IMR-90 (cell line): ENCODE measurements around the gene ERICH2. TPM values are rescaled to one million over a fixed set of nuclear protein-coding genes. Genes with fewer than 3 reads are reported as not detected.

Source experiments
- ATAC-seq: fragments of 200-7000 bp; cut with Tn5 transposase; 2 replicates; pipeline ENCODE4 v1.9.1; 2020; ENCODE audit warnings: low read depth, mild to moderate bottlenecking, moderate library complexity
- BruUV-seq: library from RNA; stranded (reverse); fragments of 400-500 nt; replicated peaks from 2 replicates; lab custom pipeline; 2021; lab: Mats Ljungman, UMichigan
- CTCF ChIA-PET: fragments of 300-600 bp; formaldehyde crosslinking; extraction: SDS; loops from one replicate; lab custom pipeline; 2021; ENCODE audit warnings: antibody characterized with exemption; lab: Yijun Ruan, JAX
- POLR2A ChIA-PET: fragments of 300-600 bp; sonication (Branson Sonifier 250); formaldehyde crosslinking; loops from one replicate; lab custom pipeline; 2022; ENCODE audit warnings: antibody characterized with exemption; ENCODE audit not compliant: unreplicated experiment; lab: Charles Lee
- DNase-seq: peaks from one replicate; pipeline ENCODE4 v3.0.0; 2013
- H2AFZ ChIP-seq: replicated peaks from 2 replicates; pipeline ENCODE3; 2013; ENCODE audit warnings: low read length, mild to moderate bottlenecking; ENCODE audit not compliant: poor library complexity
- H2AK5ac ChIP-seq: 2 replicates; pipeline ENCODE4 v1.6.1; 2013; ENCODE audit warnings: low read depth, low read length, inconsistent platforms
- H2AK9ac ChIP-seq: replicated peaks from 2 replicates; pipeline ENCODE3; 2013; ENCODE audit warnings: mild to moderate bottlenecking, low read depth, low read length, moderate library complexity; ENCODE audit not compliant: poor library complexity
- H2BK120ac ChIP-seq: 2 replicates; pipeline ENCODE4 v1.6.1; 2013; ENCODE audit warnings: low read depth, low read length, inconsistent platforms
- H2BK15ac ChIP-seq: 3 replicates; pipeline ENCODE4 v1.6.1; 2013; ENCODE audit warnings: low read depth, low read length, inconsistent platforms
- H2BK20ac ChIP-seq: 2 replicates; pipeline ENCODE4 v1.6.1; 2013; ENCODE audit warnings: low read depth, mild to moderate bottlenecking, inconsistent platforms, low read length, moderate library complexity
- H2BK5ac ChIP-seq: 2 replicates; pipeline ENCODE4 v1.6.1; 2013; ENCODE audit warnings: mild to moderate bottlenecking, low read depth, low read length, inconsistent platforms; ENCODE audit not compliant: poor library complexity, severe bottlenecking
- H3K14ac ChIP-seq: replicated peaks from 2 replicates; pipeline ENCODE4 v1.6.1; 2013; ENCODE audit warnings: low read depth, low read length, inconsistent platforms
- H3K18ac ChIP-seq: 2 replicates; pipeline ENCODE4 v1.6.1; 2013; ENCODE audit warnings: low read depth, low read length, control low read depth
- H3K23ac ChIP-seq: 2 replicates; pipeline ENCODE4 v1.6.1; 2013; ENCODE audit warnings: low read depth, low read length, inconsistent platforms
- H3K27ac ChIP-seq: 2 replicates; pipeline ENCODE4 v1.5.1; 2013; ENCODE audit warnings: mild to moderate bottlenecking, control low read depth, low read length; ENCODE audit not compliant: insufficient read depth
- H3K27me3 ChIP-seq: 2 replicates; pipeline ENCODE4 v1.6.1; 2013; ENCODE audit warnings: low read length; ENCODE audit not compliant: control insufficient read depth, insufficient read depth
- H3K36me3 ChIP-seq: 2 replicates; pipeline ENCODE4 v1.6.1; 2013; ENCODE audit warnings: low read length, mixed read lengths; ENCODE audit not compliant: control insufficient read depth, insufficient read depth
- H3K4ac ChIP-seq: 2 replicates; pipeline ENCODE4 v1.6.1; 2013; ENCODE audit warnings: low read depth, low read length, inconsistent platforms
- H3K4me1 ChIP-seq: 2 replicates; pipeline ENCODE4 v1.6.1; 2013; ENCODE audit warnings: low read length, mixed read lengths; ENCODE audit not compliant: control insufficient read depth, insufficient read depth
- H3K4me2 ChIP-seq: 2 replicates; pipeline ENCODE4 v1.6.1; 2013; ENCODE audit warnings: low read depth, mild to moderate bottlenecking, control low read depth, low read length, moderate library complexity
- H3K4me3 ChIP-seq: 2 replicates; pipeline ENCODE4 v1.5.1; 2013; ENCODE audit warnings: low read depth, mild to moderate bottlenecking, control low read depth, low read length, moderate library complexity; ENCODE audit not compliant: insufficient read depth
- H3K56ac ChIP-seq: 2 replicates; pipeline ENCODE4 v1.6.1; 2013; ENCODE audit warnings: low read length, inconsistent platforms; ENCODE audit not compliant: insufficient read depth; ENCODE audit errors: extremely low read depth
- H3K79me1 ChIP-seq, 2 experiments: 2 replicates each; pipeline ENCODE4 v1.6.1; 2013; ENCODE audit warnings: low read length in 2 of 2, inconsistent platforms in 1 of 2, low read depth in 1 of 2
- H3K9ac ChIP-seq: 2 replicates; pipeline ENCODE4 v1.6.1; 2013; ENCODE audit warnings: low read depth, low read length, control low read depth
- H3K9me1 ChIP-seq: 2 replicates; pipeline ENCODE4 v1.6.1; 2013; ENCODE audit warnings: low read length, inconsistent platforms; ENCODE audit not compliant: insufficient read depth
- H3K9me3 ChIP-seq: 2 replicates; pipeline ENCODE4 v1.6.1; 2013; ENCODE audit warnings: low read length; ENCODE audit not compliant: control insufficient read depth, insufficient read depth
- H4K20me1 ChIP-seq: 2 replicates; pipeline ENCODE4 v1.6.1; 2013; ENCODE audit warnings: low read length, inconsistent platforms; ENCODE audit not compliant: insufficient read depth
- H4K5ac ChIP-seq: 2 replicates; pipeline ENCODE4 v1.6.1; 2013; ENCODE audit warnings: mild to moderate bottlenecking, low read depth, low read length, control low read depth
- H4K8ac ChIP-seq, 2 experiments: 2 replicates each; pipeline ENCODE4 v1.6.1; 2013; ENCODE audit warnings: low read depth in 2 of 2, low read length in 2 of 2, control low read depth in 1 of 2, inconsistent platforms in 1 of 2
- H4K91ac ChIP-seq: 2 replicates; pipeline ENCODE4 v1.6.1; 2013; ENCODE audit warnings: low read depth, low read length, inconsistent platforms; ENCODE audit not compliant: insufficient read depth
- BHLHE40 ChIP-seq: fragments of 150-350 bp; IDR thresholded peaks from 2 replicates; pipeline ENCODE4 v1.6.1; 2016; ENCODE audit warnings: mild to moderate bottlenecking, low read depth, low read length
- CEBPB ChIP-seq: IDR thresholded peaks from 2 replicates; pipeline ENCODE4 v1.6.1; 2012; ENCODE audit warnings: low read depth, low read length, improper control_type of control experiment
- CHD1 ChIP-seq: IDR thresholded peaks from 2 replicates; pipeline ENCODE4 v1.6.1; 2012; ENCODE audit warnings: low read depth, low read length, improper control_type of control experiment
- FOS ChIP-seq: fragments of 150-350 bp; IDR thresholded peaks from 2 replicates; pipeline ENCODE4 v1.6.1; 2016; ENCODE audit warnings: low read depth, low read length
- MAFK ChIP-seq: IDR thresholded peaks from 2 replicates; pipeline ENCODE4 v1.6.1; 2012; ENCODE audit warnings: low read depth, low read length, improper control_type of control experiment
- MAZ ChIP-seq: IDR thresholded peaks from 2 replicates; pipeline ENCODE4 v1.6.1; 2012; ENCODE audit warnings: low read depth, mild to moderate bottlenecking, low read length, improper control_type of control experiment, moderate library complexity, borderline replicate concordance
- NFE2L2 ChIP-seq: fragments of 150-350 bp; IDR thresholded peaks from 2 replicates; pipeline ENCODE4 v1.6.1; 2016; ENCODE audit warnings: low read depth, mild to moderate bottlenecking, low read length
- POLR2A ChIP-seq: IDR thresholded peaks from 2 replicates; pipeline ENCODE4 v1.6.1; 2012; ENCODE audit warnings: mild to moderate bottlenecking, low read depth, low read length
- RAD21 ChIP-seq: IDR thresholded peaks from 2 replicates; pipeline ENCODE4 v1.6.1; 2012; ENCODE audit warnings: low read length, improper control_type of control experiment
- RCOR1 ChIP-seq: IDR thresholded peaks from 2 replicates; pipeline ENCODE4 v1.6.1; 2012; ENCODE audit warnings: mild to moderate bottlenecking, low read length, improper control_type of control experiment; ENCODE audit not compliant: insufficient replicate concordance
- RFX5 ChIP-seq: IDR thresholded peaks from 2 replicates; pipeline ENCODE4 v1.8.0; 2012; ENCODE audit warnings: low read depth, mild to moderate bottlenecking, low read length, moderate library complexity
- SMC3 ChIP-seq: fragments of 150-350 bp; IDR thresholded peaks from 2 replicates; pipeline ENCODE4 v1.6.1; 2016; ENCODE audit warnings: low read depth, mild to moderate bottlenecking, antibody characterized with exemption, low read length, moderate library complexity
- WGBS, 2 experiments: methylation state at CpG; one replicate each; pipeline versions ENCODE4 v1.1.5 to v1.1.7; 2013; ENCODE audit warnings: missing lambda C conversion rate in 2 of 2; ENCODE audit not compliant: insufficient read length in 1 of 2; ENCODE audit errors: extremely low coverage in 2 of 2; 5-methylcytosine and 5-hydroxymethylcytosine counted together
- dilution Hi-C: fragments of 300-500 bp; cut with HindIII; formaldehyde crosslinking; loops from one replicate; pipeline ENCODE4 v1.14.3; 2018; ENCODE audit warnings: low sequenced_read_pairs; ENCODE audit not compliant: unreplicated experiment
- in situ Hi-C: fragments of 300-500 bp; cut with MboI; formaldehyde crosslinking; loops from 3 replicates; pipeline ENCODE4 v1.14.3; 2019; ENCODE audit warnings: low sequenced_read_pairs, inconsistent platforms, mixed read lengths
- intact Hi-C: fragments of 100-400 bp; cut with micrococcal nuclease; formaldehyde crosslinking; loops from 2 replicates; pipeline ENCODE4 v1.10.0; 2022
- polyA plus RNA-seq, 3 experiments: library from polyadenylated mRNA; depleted of rRNA; stranded (reverse); fragments of >200 nt; gene quantifications; 2 replicates each; pipeline ENCODE4 v1.2.3, GENCODE V29; 2012; ENCODE audit warnings: low replicate concordance in 1 of 3
- total RNA-seq: library from RNA; depleted of rRNA; stranded (reverse); fragments of >200 nt; gene quantifications from 2 replicates; pipeline ENCODE4 v1.2.3, GENCODE V29; 2012
- TF ChIP-seq, protein P1 (sequence below): conservative IDR thresholded peaks from 2 replicates; pipeline ENCODE4 v1.5.1; 2012; ENCODE audit warnings: mild to moderate bottlenecking, low read depth, low read length, improper control_type of control experiment
- TF ChIP-seq, protein P2 (sequence below): fragments of 150-350 bp; IDR thresholded peaks from 2 replicates; pipeline ENCODE4 v1.6.1; 2017; ENCODE audit warnings: mild to moderate bottlenecking, antibody characterized with exemption, low read length, low read depth
- TF ChIP-seq, protein P3 (sequence below): fragments of 150-350 bp; IDR thresholded peaks from 2 replicates; pipeline ENCODE4 v1.6.1; 2016; ENCODE audit warnings: low read depth, mild to moderate bottlenecking, low read length, moderate library complexity, borderline replicate concordance

Gene ERICH2
- total and polyA plus RNA-seq, 2 of the 4 experiments (the other 2 are of a cell fraction): not detected

DNA sequence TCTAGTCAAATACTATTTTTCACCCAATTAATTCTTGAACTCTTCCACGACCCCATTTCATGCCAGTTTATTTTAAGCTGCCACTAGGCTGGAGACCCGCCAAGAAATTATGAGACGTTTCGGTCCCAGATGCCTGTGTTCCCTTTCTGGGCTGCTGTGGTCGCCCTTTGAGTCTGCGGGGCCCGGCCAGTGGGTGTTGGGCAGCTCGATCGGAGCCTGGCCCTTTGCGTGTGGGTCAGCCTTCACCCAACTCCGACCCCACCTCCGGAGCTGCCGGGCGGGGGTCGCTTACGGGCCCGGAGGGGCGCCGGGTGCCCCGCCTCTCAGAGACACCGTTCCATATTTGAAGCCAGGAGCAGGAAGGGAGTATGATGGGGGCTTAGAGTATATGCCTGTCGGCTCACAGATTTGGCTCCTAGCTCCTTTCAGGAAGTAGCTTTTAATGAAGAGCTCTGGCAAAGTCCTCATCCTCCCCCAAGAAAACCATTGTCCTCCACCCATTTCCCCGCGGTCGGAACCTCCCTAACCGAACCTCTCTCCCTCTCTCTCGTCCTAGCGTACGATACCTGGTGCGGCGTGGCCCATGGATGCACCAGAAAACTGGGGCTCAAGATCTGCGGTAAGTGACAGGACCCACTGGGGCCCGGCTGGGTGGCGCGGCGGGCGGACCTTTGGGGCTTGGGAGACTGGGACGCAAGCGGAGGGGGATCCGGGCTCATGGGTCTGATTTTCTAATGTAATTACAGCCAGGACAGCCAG, 51.5 kb downstream of the ERICH2 start:
- Histone ChIP-seq H3K79me1 (no peaks in the 10 kb centered on the region), H4K8ac (no peak overlapping the region), H3K4ac (no peak overlapping the region), H3K18ac (no peak overlapping the region), H2BK20ac (no peak overlapping the region), H2AFZ (no peak overlapping the region), H3K4me1 (peaks cover 1% of the 10 kb centered on the region; the same call in 1 of the 2 replicates), H3K27me3 (peaks cover 85% of the 10 kb centered on the region), H4K91ac (no peak overlapping the region), H3K27ac (no peak overlapping the region), H4K20me1 (no peaks in the 10 kb centered on the region), H3K4me3 (no peak overlapping the region), H2BK5ac (no peak overlapping the region), H2AK9ac (no peak overlapping the region), H3K9me3 (no peaks in the 10 kb centered on the region; the same call in 1 of the 2 replicates), H3K14ac (no peak overlapping the region), H3K4me2 (no peak overlapping the region), H3K9ac (no peak overlapping the region), H2AK5ac (no peak overlapping the region), H3K9me1 (no peaks in the 10 kb centered on the region), H4K5ac (no peak overlapping the region), H3K23ac (no peak overlapping the region), H3K36me3 (no peaks in the 10 kb centered on the region), H3K56ac (no peak overlapping the region), H2BK15ac (no peak overlapping the region), H2BK120ac (no peak overlapping the region)
- in situ Hi-C loops: loop anchor here (25.0 kb wide), 2 partner anchors 884 to 1384 kb away; no protein-coding TSS in a partner anchor
- dilution Hi-C loops: loop anchor here (25.0 kb wide), 1 partner anchor 409 kb away; no protein-coding TSS in a partner anchor
- intact Hi-C loops: no loop called here
- CTCF ChIA-PET: no interaction called here
- no TSS peak for BruUV-seq
- no peak for DNase-seq
- POLR2A ChIA-PET: no interaction called here
- TF ChIP-seq, protein P1, sequence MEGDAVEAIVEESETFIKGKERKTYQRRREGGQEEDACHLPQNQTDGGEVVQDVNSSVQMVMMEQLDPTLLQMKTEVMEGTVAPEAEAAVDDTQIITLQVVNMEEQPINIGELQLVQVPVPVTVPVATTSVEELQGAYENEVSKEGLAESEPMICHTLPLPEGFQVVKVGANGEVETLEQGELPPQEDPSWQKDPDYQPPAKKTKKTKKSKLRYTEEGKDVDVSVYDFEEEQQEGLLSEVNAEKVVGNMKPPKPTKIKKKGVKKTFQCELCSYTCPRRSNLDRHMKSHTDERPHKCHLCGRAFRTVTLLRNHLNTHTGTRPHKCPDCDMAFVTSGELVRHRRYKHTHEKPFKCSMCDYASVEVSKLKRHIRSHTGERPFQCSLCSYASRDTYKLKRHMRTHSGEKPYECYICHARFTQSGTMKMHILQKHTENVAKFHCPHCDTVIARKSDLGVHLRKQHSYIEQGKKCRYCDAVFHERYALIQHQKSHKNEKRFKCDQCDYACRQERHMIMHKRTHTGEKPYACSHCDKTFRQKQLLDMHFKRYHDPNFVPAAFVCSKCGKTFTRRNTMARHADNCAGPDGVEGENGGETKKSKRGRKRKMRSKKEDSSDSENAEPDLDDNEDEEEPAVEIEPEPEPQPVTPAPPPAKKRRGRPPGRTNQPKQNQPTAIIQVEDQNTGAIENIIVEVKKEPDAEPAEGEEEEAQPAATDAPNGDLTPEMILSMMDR: no peak
- no peak for TF ChIP-seq BHLHE40
- TF ChIP-seq MAZ: no peak
- no peak for TF ChIP-seq SMC3
- no peak for TF ChIP-seq MAFK
- no peak for TF ChIP-seq CHD1
- TF ChIP-seq CEBPB: no peak
- TF ChIP-seq FOS: no peak
- TF ChIP-seq, protein P2, sequence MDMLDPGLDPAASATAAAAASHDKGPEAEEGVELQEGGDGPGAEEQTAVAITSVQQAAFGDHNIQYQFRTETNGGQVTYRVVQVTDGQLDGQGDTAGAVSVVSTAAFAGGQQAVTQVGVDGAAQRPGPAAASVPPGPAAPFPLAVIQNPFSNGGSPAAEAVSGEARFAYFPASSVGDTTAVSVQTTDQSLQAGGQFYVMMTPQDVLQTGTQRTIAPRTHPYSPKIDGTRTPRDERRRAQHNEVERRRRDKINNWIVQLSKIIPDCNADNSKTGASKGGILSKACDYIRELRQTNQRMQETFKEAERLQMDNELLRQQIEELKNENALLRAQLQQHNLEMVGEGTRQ: no peak
- no peak for TF ChIP-seq RCOR1
- no peak for TF ChIP-seq RAD21
- TF ChIP-seq RFX5: no peak
- TF ChIP-seq NFE2L2: no peak
- no peak for TF ChIP-seq POLR2A
- TF ChIP-seq, protein P3, sequence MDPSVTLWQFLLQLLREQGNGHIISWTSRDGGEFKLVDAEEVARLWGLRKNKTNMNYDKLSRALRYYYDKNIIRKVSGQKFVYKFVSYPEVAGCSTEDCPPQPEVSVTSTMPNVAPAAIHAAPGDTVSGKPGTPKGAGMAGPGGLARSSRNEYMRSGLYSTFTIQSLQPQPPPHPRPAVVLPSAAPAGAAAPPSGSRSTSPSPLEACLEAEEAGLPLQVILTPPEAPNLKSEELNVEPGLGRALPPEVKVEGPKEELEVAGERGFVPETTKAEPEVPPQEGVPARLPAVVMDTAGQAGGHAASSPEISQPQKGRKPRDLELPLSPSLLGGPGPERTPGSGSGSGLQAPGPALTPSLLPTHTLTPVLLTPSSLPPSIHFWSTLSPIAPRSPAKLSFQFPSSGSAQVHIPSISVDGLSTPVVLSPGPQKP: no peak
- no peak for ATAC-seq
- WGBS, 2 experiments: 0% methylated on average over 4 of the region's 40 CpGs; no CpG with 5 or more reads in 1 of the 2 experiments
